A673 (cell line): ENCODE data around the gene RMP24.

ENCODE experiments used
- BruUV-seq: library from RNA; stranded (reverse); fragments of 400-500 nt; replicated peaks from 2 replicates; lab custom pipeline; 2021; lab: Mats Ljungman, UMichigan
- CTCF ChIA-PET: fragments of 300-600 bp; sonication (Branson Sonifier 250); formaldehyde crosslinking; loops from one replicate; lab custom pipeline; 2022; ENCODE audit warnings: antibody characterized with exemption; lab: Charles Lee
- POLR2A ChIA-PET: fragments of 300-600 bp; sonication (Branson Sonifier 250); formaldehyde crosslinking; loops from one replicate; lab custom pipeline; 2022; ENCODE audit warnings: antibody characterized with exemption; ENCODE audit not compliant: low non-redundant PET; lab: Charles Lee
- DNase-seq: peaks from one replicate; pipeline ENCODE4 v3.0.0-alpha.2; 2015; ENCODE audit warnings: low spot score
- H3K27ac ChIP-seq: fragments of 200-600 bp; sonication (generic); 2 replicates; pipeline ENCODE4 v1.5.1; 2016; ENCODE audit warnings: mixed run types, low read depth, mild to moderate bottlenecking, mixed read lengths, antibody characterized with exemption, low read length; ENCODE audit not compliant: poor library complexity, severe bottlenecking
- H3K27me3 ChIP-seq: fragments of 200-600 bp; sonication (generic); replicated peaks from 2 replicates; pipeline ENCODE4 v1.6.1; 2017; ENCODE audit warnings: mixed run types, low read depth, mild to moderate bottlenecking, mixed read lengths, antibody characterized with exemption, low read length; ENCODE audit not compliant: insufficient read depth, poor library complexity
- H3K36me3 ChIP-seq: fragments of 200-600 bp; sonication (generic); 2 replicates; pipeline ENCODE4 v1.6.1; 2016; ENCODE audit warnings: mixed run types, mild to moderate bottlenecking, mixed read lengths, antibody characterized with exemption, low read length; ENCODE audit not compliant: insufficient read depth, poor library complexity, severe bottlenecking
- H3K4me1 ChIP-seq: fragments of 200-600 bp; sonication (generic); 2 replicates; pipeline ENCODE4 v1.6.1; 2017; ENCODE audit warnings: mixed run types, mild to moderate bottlenecking, mixed read lengths, antibody characterized with exemption, low read length; ENCODE audit not compliant: insufficient read depth, poor library complexity, severe bottlenecking
- H3K4me3 ChIP-seq: fragments of 200-600 bp; sonication (generic); 2 replicates; pipeline ENCODE4 v1.5.1; 2016; ENCODE audit warnings: low read depth, mixed run types, mild to moderate bottlenecking, mixed read lengths, low read length; ENCODE audit not compliant: poor library complexity, severe bottlenecking
- H3K9me3 ChIP-seq: fragments of 200-600 bp; sonication (generic); 2 replicates; pipeline ENCODE4 v1.6.1; 2016; ENCODE audit warnings: mixed run types, low read depth, mild to moderate bottlenecking, mixed read lengths, antibody characterized with exemption, low read length; ENCODE audit not compliant: poor library complexity, severe bottlenecking
- CTCF ChIP-seq: fragments of 300-800, 200-600 bp; sonication (generic); conservative IDR thresholded peaks from 2 replicates; pipeline ENCODE4 v1.5.1; 2017; ENCODE audit warnings: low read depth, mild to moderate bottlenecking, antibody characterized with exemption, low read length, moderate library complexity, mixed read lengths
- EZH2 ChIP-seq: fragments of 200-600 bp; sonication (generic); IDR thresholded peaks from 2 replicates; pipeline ENCODE4 v1.6.1; 2017; ENCODE audit warnings: borderline replicate concordance, low read depth, mild to moderate bottlenecking, mixed read lengths, antibody characterized with exemption, low read length; ENCODE audit not compliant: poor library complexity, severe bottlenecking
- intact Hi-C: fragments of 100-400 bp; cut with micrococcal nuclease; formaldehyde crosslinking; loops from one replicate; pipeline ENCODE4 v1.10.0; 2022; ENCODE audit not compliant: unreplicated experiment

Gene RMP24

GRCh38 chr18:35971661-35972196, 750 bp upstream of the RMP24 start:
- peak overlapping the region; percentile 83 for H3K27ac ChIP-seq
- peaks cover 24% of the 10 kb centered on the region for H3K36me3 ChIP-seq
- no peaks in the 10 kb centered on the region for H3K27me3 ChIP-seq
- no peaks in the 10 kb centered on the region for H3K4me1 ChIP-seq
- peak overlapping the region; percentile 96 for H3K4me3 ChIP-seq
- ChIA-PET CTCF (no interaction called here), POLR2A (no interaction called here)
- no TSS peak for BruUV-seq
- no peak for DNase-seq
- TF ChIP-seq EZH2, result no peak
- no peak for TF ChIP-seq CTCF
- intact Hi-C loops, result no loop called here
- no peaks in the 10 kb centered on the region for H3K9me3 ChIP-seq

- intact Hi-C loops, result no loop called here
- no peaks in the 10 kb centered on the region for H3K27me3 ChIP-seq
- H3K4me1 ChIP-seq, result no peaks in the 10 kb centered on the region
- no peak overlapping the region for H3K27ac ChIP-seq
- TF ChIP-seq EZH2 (no peak), CTCF (no peak)
- no TSS peak for BruUV-seq
- H3K4me3 ChIP-seq, result peak overlapping the region; percentile 96
- POLR2A ChIA-PET, result no interaction called here
- CTCF ChIA-PET, result no interaction called here
- no peaks in the 10 kb centered on the region for H3K9me3 ChIP-seq
- DNase-seq, result no peak
- peaks cover 40% of the 10 kb centered on the region for H3K36me3 ChIP-seq
Measured at GRCh38 chr18:35973650-35974049, 1.2 kb downstream of the RMP24 start.

- DNase-seq, result no peak
- no peaks in the 10 kb centered on the region for H3K9me3 ChIP-seq
- BruUV-seq, result no TSS peak
- H3K4me1 ChIP-seq, result no peaks in the 10 kb centered on the region
- H3K27ac ChIP-seq, result no peak overlapping the region
- no peaks in the 10 kb centered on the region for H3K27me3 ChIP-seq
- no peak overlapping the region for H3K4me3 ChIP-seq
- TF ChIP-seq EZH2 (no peak), CTCF (no peak)
- H3K36me3 ChIP-seq, result peaks cover 45% of the 10 kb centered on the region
- ChIA-PET POLR2A (no interaction called here), CTCF (no interaction called here)
- intact Hi-C loops, result no loop called here
Measured at GRCh38 chr18:35974181-35974580, 1.7 kb downstream of the RMP24 start.
